Neural cell (in vitro differentiated cells): ENCODE data around the gene IMPA2. TPM values are rescaled to one million over a fixed set of nuclear protein-coding genes. Genes with fewer than 3 reads are reported as not detected.

Source experiments
- H2AFZ ChIP-seq: fragments of 200-600, 300-800 bp; sonication (generic), shearing (Covaris generic); 2 replicates; pipeline ENCODE4 v1.6.0; 2014; ENCODE audit warnings: low read depth, mild to moderate bottlenecking, antibody characterized with exemption, low read length, moderate library complexity
- H3F3A ChIP-seq: fragments of 200-600 bp; shearing (Covaris generic); 2 replicates; pipeline ENCODE4 v1.6.1; 2016; ENCODE audit warnings: mild to moderate bottlenecking, moderate library complexity, mixed read lengths, antibody characterized with exemption, low read length; ENCODE audit not compliant: insufficient read depth, poor library complexity, severe bottlenecking
- H3K27ac ChIP-seq: fragments of 200-600, 300-800 bp; sonication (generic), shearing (Covaris generic); 2 replicates; pipeline ENCODE4 v1.5.1; 2014; ENCODE audit warnings: mild to moderate bottlenecking, low read length, moderate library complexity
- H3K27me3 ChIP-seq: fragments of 300-800, 200-600 bp; sonication (generic), shearing (Covaris generic); 2 replicates; pipeline ENCODE4 v1.6.0; 2014; ENCODE audit warnings: mild to moderate bottlenecking, low read depth, low read length, moderate library complexity; ENCODE audit not compliant: insufficient read depth
- H3K36me3 ChIP-seq: fragments of 300-800, 200-600 bp; sonication (generic), shearing (Covaris generic); 2 replicates; pipeline ENCODE4 v1.5.1; 2014; ENCODE audit warnings: mild to moderate bottlenecking, antibody characterized with exemption, low read length, moderate library complexity; ENCODE audit not compliant: insufficient read depth
- H3K4me2 ChIP-seq: fragments of 300-800, 200-600 bp; sonication (generic), shearing (Covaris generic); 2 replicates; pipeline ENCODE4 v1.6.0; 2014; ENCODE audit warnings: mild to moderate bottlenecking, low read length
- H3K4me3 ChIP-seq: fragments of 300-800, 200-600 bp; sonication (generic), shearing (Covaris generic); 2 replicates; pipeline ENCODE4 v1.5.1; 2014; ENCODE audit warnings: mild to moderate bottlenecking, low read length, moderate library complexity
- H3K79me2 ChIP-seq: fragments of 200-600 bp; shearing (Covaris generic); replicated peaks from 2 replicates; pipeline ENCODE4 v1.6.0; 2014; ENCODE audit warnings: mild to moderate bottlenecking, low read length, moderate library complexity; ENCODE audit not compliant: insufficient read depth
- H3K9ac ChIP-seq: fragments of 300-800, 200-600 bp; sonication (generic), shearing (Covaris generic); 2 replicates; pipeline ENCODE4 v1.6.1; 2016; ENCODE audit warnings: mild to moderate bottlenecking, low read length, mixed read lengths
- H3K9me2 ChIP-seq: fragments of 200-600 bp; shearing (Covaris generic); 2 replicates; pipeline ENCODE4 v1.6.1; 2016; ENCODE audit warnings: mild to moderate bottlenecking, low read length, mixed read lengths; ENCODE audit not compliant: insufficient read depth
- H3K9me3 ChIP-seq: fragments of 200-600, 300-800 bp; sonication (generic), shearing (Covaris generic); 2 replicates; pipeline ENCODE4 v1.6.1; 2016; ENCODE audit warnings: mild to moderate bottlenecking, mixed run types, low read length, moderate library complexity, mixed read lengths
- H4K20me1 ChIP-seq: fragments of 200-600 bp; shearing (Covaris generic); 2 replicates; pipeline ENCODE4 v1.6.1; 2016; ENCODE audit warnings: mild to moderate bottlenecking, mixed run types; ENCODE audit not compliant: insufficient read depth
- CTCF ChIP-seq: fragments of 450-650 bp; IDR thresholded peaks from 2 replicates; pipeline ENCODE4 v1.5.1; 2014; ENCODE audit warnings: antibody characterized with exemption, mild to moderate bottlenecking, moderate library complexity; ENCODE audit not compliant: poor library complexity, severe bottlenecking
- EP300 ChIP-seq: fragments of 450-650 bp; conservative IDR thresholded peaks from 2 replicates; pipeline ENCODE4 v1.6.1; 2014; ENCODE audit warnings: antibody characterized with exemption, mild to moderate bottlenecking, moderate library complexity; ENCODE audit not compliant: poor library complexity, severe bottlenecking
- EZH2 ChIP-seq: fragments of 200-600, 300-800 bp; shearing (Covaris generic), sonication (generic); IDR thresholded peaks from 2 replicates; pipeline ENCODE4 v1.6.1; 2014; ENCODE audit warnings: antibody characterized with exemption, low read length, borderline replicate concordance, mild to moderate bottlenecking; ENCODE audit not compliant: insufficient read depth, poor library complexity, severe bottlenecking
- MXI1 ChIP-seq: fragments of 450-650 bp; conservative IDR thresholded peaks from 2 replicates; pipeline ENCODE4 v1.6.1; 2014; ENCODE audit warnings: antibody characterized with exemption, mild to moderate bottlenecking; ENCODE audit not compliant: poor library complexity, severe bottlenecking
- POLR2AphosphoS5 ChIP-seq: IDR thresholded peaks from 2 replicates; pipeline ENCODE4 v1.6.1; 2012
- RAD21 ChIP-seq: fragments of 450-650 bp; conservative IDR thresholded peaks from 2 replicates; pipeline ENCODE4 v1.6.1; 2014; ENCODE audit warnings: antibody characterized with exemption, mild to moderate bottlenecking, moderate library complexity
- REST ChIP-seq: IDR thresholded peaks from 2 replicates; pipeline ENCODE4 v1.6.1; 2012; ENCODE audit warnings: borderline replicate concordance
- SMC3 ChIP-seq: fragments of 450-650 bp; conservative IDR thresholded peaks from 2 replicates; pipeline ENCODE4 v1.6.1; 2014; ENCODE audit warnings: antibody characterized with exemption, mild to moderate bottlenecking, moderate library complexity; ENCODE audit not compliant: poor library complexity
- TAF1 ChIP-seq: IDR thresholded peaks from 2 replicates; pipeline ENCODE4 v1.6.1; 2012; ENCODE audit warnings: low read depth
- polyA plus RNA-seq: library from polyadenylated mRNA; depleted of rRNA; stranded (reverse); fragments of >200 nt; gene quantifications from 2 replicates; pipeline ENCODE4 v1.2.3, GENCODE V29; 2014

The IMPA2 gene
- polyA plus RNA-seq, 1 donor from 2014 or later, result 2.7 TPM

GRCh38 chr18:12017081-12017480 lies 35.8 kb downstream of the IMPA2 start:
- H3K36me3 ChIP-seq, result no peaks in the 10 kb centered on the region
- H3K9me2 ChIP-seq, result no peaks in the 10 kb centered on the region
- no peak overlapping the region for H2AFZ ChIP-seq
- no peak overlapping the region for H3K4me2 ChIP-seq
- H3K27me3 ChIP-seq, result no peaks in the 10 kb centered on the region
- no peak overlapping the region for H3K9ac ChIP-seq
- TF ChIP-seq MXI1 (no peak), POLR2AphosphoS5 (no peak), EZH2 (no peak), SMC3 (no peak)
- H4K20me1 ChIP-seq, result no peaks in the 10 kb centered on the region
- H3F3A ChIP-seq, result no peaks in the 10 kb centered on the region
- H3K9me3 ChIP-seq, result no peaks in the 10 kb centered on the region
- H3K27ac ChIP-seq, result no peak overlapping the region
- no peaks in the 10 kb centered on the region for H3K79me2 ChIP-seq
- H3K4me3 ChIP-seq, result no peak overlapping the region

GRCh38 chr18:12018861-12019260 lies 37.6 kb downstream of the IMPA2 start:
- no peaks in the 10 kb centered on the region for H3K36me3 ChIP-seq
- H3K27ac ChIP-seq, result no peak overlapping the region
- no peaks in the 10 kb centered on the region for H3K27me3 ChIP-seq
- TF ChIP-seq SMC3, result no peak
- no peak for TF ChIP-seq CTCF
- TF ChIP-seq EP300, result no peak
- no peak for TF ChIP-seq MXI1
- TF ChIP-seq TAF1, result no peak
- TF ChIP-seq REST, result no peak
- TF ChIP-seq EZH2, result no peak
- no peak for TF ChIP-seq POLR2AphosphoS5
- no peak for TF ChIP-seq RAD21
- H3K4me3 ChIP-seq, result no peak overlapping the region
- no peaks in the 10 kb centered on the region for H3K79me2 ChIP-seq
- no peaks in the 10 kb centered on the region for H4K20me1 ChIP-seq
- H3K9me3 ChIP-seq, result no peaks in the 10 kb centered on the region
- H3K9me2 ChIP-seq, result no peaks in the 10 kb centered on the region
- no peak overlapping the region for H3K9ac ChIP-seq
- no peak overlapping the region for H3K4me2 ChIP-seq
- H3F3A ChIP-seq, result no peaks in the 10 kb centered on the region
- no peak overlapping the region for H2AFZ ChIP-seq
